Heart right ventricle (tissue), 16 donors: Measurements from ENCODE around the gene KCNJ10. TPM values are rescaled to one million over a fixed set of nuclear protein-coding genes. Genes with fewer than 3 reads are reported as not detected.

Experiments
- ATAC-seq, 8 donors: fragments of 200-7000 bp; cut with Tn5 transposase; one replicate each; pipeline ENCODE4 v1.9.1; 2020; ENCODE audit warnings: mild to moderate bottlenecking in 8 of 8, moderate library complexity in 8 of 8, moderate number of reproducible peaks in 1 of 8
- DNase-seq, 2 donors: peaks; one replicate each; pipeline ENCODE4 v3.0.0-alpha.2; 2020
- H3K27ac ChIP-seq, 10 donors: fragments of 200-600 bp; sonication (generic) in 2 of 10; one replicate each; pipeline versions ENCODE4 v1.5.0 to v1.8.0; 2020 to 2022; ENCODE audit warnings: mild to moderate bottlenecking in 3 of 10
- H3K27me3 ChIP-seq, 7 donors: fragments of 200-600 bp; one replicate each; pipeline ENCODE4 v1.8.0; 2021 to 2022; ENCODE audit warnings: mild to moderate bottlenecking in 2 of 7
- H3K36me3 ChIP-seq, 9 donors: fragments of 200-600 bp; sonication (generic) in 1 of 9; one replicate each; pipeline versions ENCODE4 v1.5.0 to v1.8.0; 2020 to 2022; ENCODE audit warnings: mild to moderate bottlenecking in 2 of 9
- H3K4me1 ChIP-seq, 9 donors: fragments of 200-600 bp; sonication (generic) in 1 of 9; one replicate each; pipeline versions ENCODE4 v1.5.0 to v1.8.0; 2020 to 2022; ENCODE audit warnings: mild to moderate bottlenecking in 4 of 9
- H3K4me3 ChIP-seq, 10 donors: fragments of 200-600 bp; sonication (generic) in 2 of 10; one replicate each; pipeline versions ENCODE4 v1.5.0 to v1.8.0; 2020 to 2022; ENCODE audit warnings: mild to moderate bottlenecking in 7 of 10, moderate library complexity in 2 of 10
- H3K9me3 ChIP-seq, 11 donors: fragments of 200-600 bp in 10 of 11; sonication (generic) in 2 of 11; one replicate each; pipeline versions ENCODE4 v1.5.0 to v1.8.0; 2013 to 2022; ENCODE audit warnings: mild to moderate bottlenecking in 2 of 11, control low read depth in 1 of 11, moderate library complexity in 1 of 11
- CTCF ChIP-seq, 9 donors: fragments of 200-600 bp; sonication (generic) in 2 of 9; IDR thresholded peaks; one replicate each; pipeline versions ENCODE4 v1.5.0 to v1.8.0; 2021 to 2022; ENCODE audit warnings: antibody characterized with exemption in 9 of 9, mild to moderate bottlenecking in 5 of 9, moderate library complexity in 1 of 9
- WGBS, 2 donors: extraction: QIAGEN DNeasy Blood & Tissue Kit; methylation state at CpG; one replicate each; pipeline ENCODE4 v1.1.7; 2013; ENCODE audit warnings: inconsistent platforms in 1 of 2; 5-methylcytosine and 5-hydroxymethylcytosine counted together
- intact Hi-C, 10 donors: fragments of 100-400 bp; cut with DNase I; formaldehyde crosslinking; loops; one replicate each; pipeline versions ENCODE4 v1.11.1 to v1.14.2; 2022
- polyA plus RNA-seq, 2 donors: library from polyadenylated mRNA; stranded (reverse); fragments of 200-250 nt; gene quantifications; one replicate each; pipeline ENCODE4 v1.2.3, GENCODE V29; 2013
- total RNA-seq, 10 donors: library from RNA; stranded (reverse); fragmentation: NEBNext Ultra II Directional in 3 of 10; extraction: Animal tissue kit (Norgen Biotek cat#: 25700) in 3 of 10; gene quantifications; one replicate each; pipeline versions ENCODE4 v1.2.1 to v1.2.4, GENCODE V29; 2021 to 2023
- donor health status: Arrhythmogenic right ventricular cardiomyopathy.
- donor health status: ischemic (EF 13 %, LVEDD 7.1; RV severe dilation, severe dysfunction).
- donor health status: healthy with polysubstance abuse.
- donor health status: DM: no; HTN: yes; CAD: no.
- donor health status: DM: no; HTN: no; CAD: no.
- donor health status: ischemic (EF 25% LVEDD 6.9; RV normal size, moderate dysfunction).
- donor health status: ischemic (EF 25% LVEDD 5.7; RV mildly dilated, moderate dysfunction).
- donor health status: healthy.
- donor health status: DM: yes; HTN: yes; CAD: no.
- donor health status: Ischemic cardiomyopathy.
- donor health status: ischemic (EF 35%, LVEDD 5.7; RV mildly dilated, moderate dysfunction).
- donor health status: nonischemic (EF 11% LVEDD 7.7; RV severe dilation, severe dysfunction).
- donor health status: DM: yes; HTN: yes; CAD: no.
- donor health status: PGD.
- donor health status: ischemic (EF 29% LVEDD 5.4; RV normal size, mild dysfunction).
- donor health status: nonischemic (EF 23%, LVEDD 6.1; RV moderate dilation, normal function).

The KCNJ10 gene
- total and polyA plus RNA-seq, 12 donors, result 0.09 to 1.9 TPM; not detected in 10

DNA sequence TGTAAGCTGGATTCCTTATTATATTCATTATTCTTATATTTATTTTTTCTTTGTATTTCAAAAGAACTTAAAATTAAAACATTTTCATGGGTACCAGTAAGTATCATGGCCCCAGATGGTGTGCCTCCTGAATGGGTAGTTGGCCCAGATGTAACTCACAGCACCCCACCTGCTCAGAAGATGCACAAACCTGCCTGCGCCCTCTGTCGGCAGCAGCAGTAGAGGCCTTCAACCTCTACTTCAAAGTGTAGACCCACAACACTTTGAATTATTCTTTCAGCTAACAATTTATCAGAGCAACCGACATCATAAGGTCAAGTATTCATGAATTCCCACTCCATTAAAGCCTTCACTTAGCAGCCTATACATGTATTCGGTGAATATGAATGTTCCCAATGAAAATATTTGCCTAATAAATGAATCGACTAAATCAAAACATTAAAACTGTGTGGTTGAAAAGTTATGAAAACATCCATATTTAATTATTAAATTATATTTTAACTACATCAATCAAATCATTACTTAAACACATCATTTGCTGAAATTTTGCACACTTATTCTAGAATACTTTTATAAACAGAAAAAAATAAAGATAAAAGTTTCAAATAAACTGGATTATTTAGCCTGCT is 63.5 kb downstream of the KCNJ10 start:
- ATAC-seq (peak in 4 of 8 donors; percentile 47 to 78 (median 54)), DNase-seq (peak; percentile 35 to 72)
- intact Hi-C loops, result loop anchor here in 8 of 10 donors (2.0 to 10.0 kb wide), 7 partner anchors 69 to 224 kb away; partner anchors contain the start of genes DUSP23 (in 2 of the 8) and FCRL6 (in 1 of the 8)
- no peaks in the 10 kb centered on the region for H3K9me3 ChIP-seq
- no peak overlapping the region for H3K4me3 ChIP-seq
- peak; percentile 36 to 91 (median 77) for TF ChIP-seq CTCF (IDR thresholded peaks at IDR 0.05)
- 27 to 28% methylated on average over 5 of the region's 5 CpGs for WGBS, 2 donors
- H3K4me1 ChIP-seq, result no peaks in the 10 kb centered on the region
- no peak overlapping the region for H3K27ac ChIP-seq
- H3K27me3 ChIP-seq, result no peaks in the 10 kb centered on the region
- H3K36me3 ChIP-seq, result no peaks in the 10 kb centered on the region

DNA sequence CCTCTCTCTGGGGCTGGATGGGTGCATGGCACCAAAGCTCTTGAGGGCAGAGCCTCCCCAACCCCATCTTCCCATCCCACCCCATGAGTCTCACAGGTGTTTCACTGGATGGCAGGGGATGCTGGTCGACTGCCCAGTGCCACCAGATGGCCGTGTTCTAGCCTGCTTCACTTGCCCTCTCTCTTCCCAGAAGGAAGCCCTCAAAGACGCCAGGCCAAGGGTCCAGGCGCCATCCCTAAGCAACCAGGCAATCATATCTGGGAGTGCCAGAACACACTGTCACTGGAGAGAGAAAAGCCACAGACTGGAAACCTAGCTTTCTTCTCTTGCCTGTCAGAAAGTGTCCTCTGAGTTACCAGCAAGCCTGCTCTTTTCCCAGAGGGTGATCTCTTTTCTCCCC is 64.9 kb downstream of the KCNJ10 start:
- intact Hi-C loops, result loop anchor here in 6 of 10 donors (5.0 to 10.0 kb wide), 5 partner anchors 68 to 223 kb away; partner anchors contain the start of genes DUSP23 (in 2 of the 6) and FCRL6 (in 1 of the 6)
- no peak overlapping the region for H3K27ac ChIP-seq
- H3K27me3 ChIP-seq, result no peaks in the 10 kb centered on the region
- H3K4me1 ChIP-seq, result no peaks in the 10 kb centered on the region
- 74 to 76% methylated on average over 4 of the region's 4 CpGs for WGBS, 2 donors
- no peak for TF ChIP-seq CTCF (IDR thresholded peaks at IDR 0.05)
- H3K9me3 ChIP-seq, result no peaks in the 10 kb centered on the region
- DNase-seq (no peak), ATAC-seq (no peak)
- H3K4me3 ChIP-seq, result no peak overlapping the region
- no peaks in the 10 kb centered on the region for H3K36me3 ChIP-seq

DNA sequence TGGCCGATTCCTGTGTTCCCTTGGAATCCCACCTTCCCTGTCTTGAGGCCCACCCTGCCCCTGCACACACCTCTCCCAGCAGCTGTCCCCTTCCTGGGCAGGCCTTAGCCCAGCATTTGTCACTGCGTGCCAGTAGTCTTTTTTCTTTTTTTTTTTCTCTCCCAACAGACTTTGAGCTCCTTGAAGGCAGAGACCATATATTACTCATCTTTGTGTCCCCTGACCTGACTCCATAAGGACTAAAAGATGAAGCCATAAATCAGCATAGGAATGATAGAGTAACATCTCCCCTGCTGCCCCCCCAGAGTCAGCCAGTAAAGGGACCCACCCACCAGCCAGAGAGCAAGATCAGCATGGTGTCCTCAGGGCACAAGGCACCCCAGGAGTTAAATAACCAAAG is 65.5 kb downstream of the KCNJ10 start:
- Histone ChIP-seq H3K4me3 (no peak overlapping the region), H3K27ac (no peak overlapping the region), H3K9me3 (no peaks in the 10 kb centered on the region), H3K4me1 (no peaks in the 10 kb centered on the region), H3K36me3 (no peaks in the 10 kb centered on the region), H3K27me3 (no peaks in the 10 kb centered on the region)
- intact Hi-C loops, result loop anchor here in 3 of 10 donors (5.0 to 10.0 kb wide), 3 partner anchors 67 to 210 kb away; partner anchors contain the start of gene FCRL6 (in 1 of the 3)
- ATAC-seq (no peak), DNase-seq (no peak)
- 83% methylated on average over 2 of the region's 2 CpGs for WGBS, 2 donors
- no peak for TF ChIP-seq CTCF (IDR thresholded peaks at IDR 0.05)

GRCh38 chr1:160004001-160004400 is 66.0 kb downstream of the KCNJ10 start:
- peaks cover 0 to 3% (median 0%) of the 10 kb centered on the region in 7 donors for H3K27me3 ChIP-seq
- H3K4me1 ChIP-seq, result no peaks in the 10 kb centered on the region
- no peak overlapping the region for H3K4me3 ChIP-seq
- no peak for TF ChIP-seq CTCF (IDR thresholded peaks at IDR 0.05)
- no peak overlapping the region for H3K27ac ChIP-seq
- no peaks in the 10 kb centered on the region for H3K9me3 ChIP-seq
- ATAC-seq (no peak), DNase-seq (no peak)
- H3K36me3 ChIP-seq, result no peaks in the 10 kb centered on the region
- intact Hi-C loops, result loop anchor here in 3 of 10 donors (5.0 to 10.0 kb wide), 3 partner anchors 67 to 209 kb away; partner anchors contain the start of gene FCRL6 (in 1 of the 3)
- WGBS, 2 donors, result 68 to 80% methylated on average over 1 of the region's 1 CpG
